ENCODE data around the gene TCF21.

DNA sequence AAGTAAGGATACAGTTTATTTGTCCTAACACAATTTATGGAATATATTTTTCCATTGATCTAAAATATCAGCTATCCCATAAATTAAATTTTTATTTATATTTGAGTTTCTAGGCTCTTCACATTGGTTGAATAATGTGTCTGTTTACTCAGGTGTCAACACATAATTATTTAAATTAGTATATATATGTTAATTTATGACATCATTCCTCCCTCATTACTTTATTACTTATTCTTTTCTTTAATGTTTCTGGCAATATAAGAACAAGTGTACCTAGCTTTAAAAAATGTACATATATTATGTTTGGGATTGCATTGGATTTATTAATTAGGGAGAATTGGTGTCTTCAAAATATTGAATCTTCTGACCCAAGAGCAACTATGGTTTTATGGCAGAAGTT lies 31.2 kb upstream of the TCF21 start:
- TF ChIP-seq, protein P1, sequence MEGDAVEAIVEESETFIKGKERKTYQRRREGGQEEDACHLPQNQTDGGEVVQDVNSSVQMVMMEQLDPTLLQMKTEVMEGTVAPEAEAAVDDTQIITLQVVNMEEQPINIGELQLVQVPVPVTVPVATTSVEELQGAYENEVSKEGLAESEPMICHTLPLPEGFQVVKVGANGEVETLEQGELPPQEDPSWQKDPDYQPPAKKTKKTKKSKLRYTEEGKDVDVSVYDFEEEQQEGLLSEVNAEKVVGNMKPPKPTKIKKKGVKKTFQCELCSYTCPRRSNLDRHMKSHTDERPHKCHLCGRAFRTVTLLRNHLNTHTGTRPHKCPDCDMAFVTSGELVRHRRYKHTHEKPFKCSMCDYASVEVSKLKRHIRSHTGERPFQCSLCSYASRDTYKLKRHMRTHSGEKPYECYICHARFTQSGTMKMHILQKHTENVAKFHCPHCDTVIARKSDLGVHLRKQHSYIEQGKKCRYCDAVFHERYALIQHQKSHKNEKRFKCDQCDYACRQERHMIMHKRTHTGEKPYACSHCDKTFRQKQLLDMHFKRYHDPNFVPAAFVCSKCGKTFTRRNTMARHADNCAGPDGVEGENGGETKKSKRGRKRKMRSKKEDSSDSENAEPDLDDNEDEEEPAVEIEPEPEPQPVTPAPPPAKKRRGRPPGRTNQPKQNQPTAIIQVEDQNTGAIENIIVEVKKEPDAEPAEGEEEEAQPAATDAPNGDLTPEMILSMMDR (conservative IDR thresholded peaks at IDR 0.05), result no peak
- no peak for TF ChIP-seq EZH2 (IDR thresholded peaks at IDR 0.05; ENCODE audit: low read depth)
